HG03469 (cell line): ENCODE data around the gene TAB2.

Experiments used
- ATAC-seq: cut with Tn5 transposase; IDR thresholded peaks from one replicate; pipeline ENCODE4 v1.9.1; 2021; ENCODE audit warnings: mild to moderate bottlenecking, moderate library complexity, moderate number of reproducible peaks; ENCODE audit not compliant: unreplicated experiment

TAB2 gene

GRCh38 chr6:149365197-149365596 is 47.7 kb downstream of the TAB2 start:
- no peak for ATAC-seq

- no peak for ATAC-seq
These were observed 48.9 kb downstream of the TAB2 start for GRCh38 chr6:149366267-149366921.

- ATAC-seq, result no peak
These were observed 50.6 kb downstream of the TAB2 start for GRCh38 chr6:149368065-149368464.

GRCh38 chr6:149371154-149371553 is 53.6 kb downstream of the TAB2 start:
- no peak for ATAC-seq

GRCh38 chr6:149372062-149372461 is 54.5 kb downstream of the TAB2 start:
- no peak for ATAC-seq

- ATAC-seq, result no peak
These were observed 56.0 kb downstream of the TAB2 start for GRCh38 chr6:149373511-149373910.

GRCh38 chr6:149379977-149380376 is 62.5 kb downstream of the TAB2 start:
- no peak for ATAC-seq

GRCh38 chr6:149380523-149380922 is 63.0 kb downstream of the TAB2 start:
- ATAC-seq, result no peak

- ATAC-seq, result no peak
These were observed 65.9 kb downstream of the TAB2 start for GRCh38 chr6:149383371-149383770.

- no peak for ATAC-seq
These were observed 67.0 kb downstream of the TAB2 start for GRCh38 chr6:149384464-149384863.

GRCh38 chr6:149385998-149386646 is 68.6 kb downstream of the TAB2 start:
- ATAC-seq, result no peak

GRCh38 chr6:149387779-149388512 is 70.4 kb downstream of the TAB2 start:
- ATAC-seq, result no peak

- ATAC-seq, result no peak
These were observed 72.2 kb downstream of the TAB2 start for GRCh38 chr6:149389509-149390297.

- ATAC-seq, result no peak
These were observed 74.6 kb downstream of the TAB2 start for GRCh38 chr6:149392093-149392492.

GRCh38 chr6:149392535-149392934 is 75.0 kb downstream of the TAB2 start:
- ATAC-seq, result no peak

- no peak for ATAC-seq
These were observed 75.6 kb downstream of the TAB2 start for GRCh38 chr6:149393002-149393679.

- no peak for ATAC-seq
These were observed 77.7 kb downstream of the TAB2 start for GRCh38 chr6:149395185-149395584.

GRCh38 chr6:149397384-149397783 is 79.9 kb downstream of the TAB2 start:
- ATAC-seq, result no peak

GRCh38 chr6:149400050-149400449 is 82.5 kb downstream of the TAB2 start, which contains the start of gene SUMO4:
Gene SUMO4, plus strand, starts transcription at chr6:149400262. Its CDS starts 130 bp downstream, at chr6:149400392.
- ATAC-seq, result no peak

- ATAC-seq, result no peak
These were observed 86.0 kb downstream of the TAB2 start for GRCh38 chr6:149403534-149403933.
